Loucy (cell line): ENCODE measurements around the gene SLC26A11.

Experiments
- EZH2phosphoT487 ChIP-seq: fragments of 200-600 bp; IDR thresholded peaks from 2 replicates; pipeline ENCODE4 v1.6.1; 2018; ENCODE audit warnings: antibody characterized with exemption, mild to moderate bottlenecking, moderate library complexity, borderline replicate concordance
- TF ChIP-seq, protein P1 (sequence below): fragments of 200-600 bp; sonication (generic); conservative IDR thresholded peaks from 2 replicates; pipeline ENCODE4 v1.5.1; 2014; ENCODE audit warnings: mild to moderate bottlenecking, antibody characterized with exemption, low read length

DNA sequence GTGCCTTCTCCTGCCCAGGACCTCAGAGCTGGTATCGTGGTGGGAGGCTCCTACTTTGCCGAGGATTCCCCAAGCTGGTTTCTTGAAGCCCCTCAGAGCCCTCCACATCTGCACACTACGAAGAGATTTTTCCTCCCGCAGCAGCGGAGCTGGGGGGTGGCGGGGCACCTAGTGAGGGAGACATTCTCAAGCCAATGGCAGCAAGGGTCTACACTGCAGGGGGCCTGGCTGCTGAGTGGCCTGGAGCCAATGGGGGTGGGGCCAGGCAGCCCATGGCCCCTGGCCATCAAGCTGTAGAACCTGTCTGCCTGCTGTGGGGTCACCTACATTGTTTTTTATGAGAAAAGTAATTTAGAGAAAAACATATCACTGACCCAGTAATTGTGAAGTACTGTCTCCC is 5.0 kb downstream of the SLC26A11 start:
- TF ChIP-seq, protein P1, sequence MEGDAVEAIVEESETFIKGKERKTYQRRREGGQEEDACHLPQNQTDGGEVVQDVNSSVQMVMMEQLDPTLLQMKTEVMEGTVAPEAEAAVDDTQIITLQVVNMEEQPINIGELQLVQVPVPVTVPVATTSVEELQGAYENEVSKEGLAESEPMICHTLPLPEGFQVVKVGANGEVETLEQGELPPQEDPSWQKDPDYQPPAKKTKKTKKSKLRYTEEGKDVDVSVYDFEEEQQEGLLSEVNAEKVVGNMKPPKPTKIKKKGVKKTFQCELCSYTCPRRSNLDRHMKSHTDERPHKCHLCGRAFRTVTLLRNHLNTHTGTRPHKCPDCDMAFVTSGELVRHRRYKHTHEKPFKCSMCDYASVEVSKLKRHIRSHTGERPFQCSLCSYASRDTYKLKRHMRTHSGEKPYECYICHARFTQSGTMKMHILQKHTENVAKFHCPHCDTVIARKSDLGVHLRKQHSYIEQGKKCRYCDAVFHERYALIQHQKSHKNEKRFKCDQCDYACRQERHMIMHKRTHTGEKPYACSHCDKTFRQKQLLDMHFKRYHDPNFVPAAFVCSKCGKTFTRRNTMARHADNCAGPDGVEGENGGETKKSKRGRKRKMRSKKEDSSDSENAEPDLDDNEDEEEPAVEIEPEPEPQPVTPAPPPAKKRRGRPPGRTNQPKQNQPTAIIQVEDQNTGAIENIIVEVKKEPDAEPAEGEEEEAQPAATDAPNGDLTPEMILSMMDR = no peak
- no peak for TF ChIP-seq EZH2phosphoT487
